Measurements from ENCODE around the gene ANKMY1.

DNA sequence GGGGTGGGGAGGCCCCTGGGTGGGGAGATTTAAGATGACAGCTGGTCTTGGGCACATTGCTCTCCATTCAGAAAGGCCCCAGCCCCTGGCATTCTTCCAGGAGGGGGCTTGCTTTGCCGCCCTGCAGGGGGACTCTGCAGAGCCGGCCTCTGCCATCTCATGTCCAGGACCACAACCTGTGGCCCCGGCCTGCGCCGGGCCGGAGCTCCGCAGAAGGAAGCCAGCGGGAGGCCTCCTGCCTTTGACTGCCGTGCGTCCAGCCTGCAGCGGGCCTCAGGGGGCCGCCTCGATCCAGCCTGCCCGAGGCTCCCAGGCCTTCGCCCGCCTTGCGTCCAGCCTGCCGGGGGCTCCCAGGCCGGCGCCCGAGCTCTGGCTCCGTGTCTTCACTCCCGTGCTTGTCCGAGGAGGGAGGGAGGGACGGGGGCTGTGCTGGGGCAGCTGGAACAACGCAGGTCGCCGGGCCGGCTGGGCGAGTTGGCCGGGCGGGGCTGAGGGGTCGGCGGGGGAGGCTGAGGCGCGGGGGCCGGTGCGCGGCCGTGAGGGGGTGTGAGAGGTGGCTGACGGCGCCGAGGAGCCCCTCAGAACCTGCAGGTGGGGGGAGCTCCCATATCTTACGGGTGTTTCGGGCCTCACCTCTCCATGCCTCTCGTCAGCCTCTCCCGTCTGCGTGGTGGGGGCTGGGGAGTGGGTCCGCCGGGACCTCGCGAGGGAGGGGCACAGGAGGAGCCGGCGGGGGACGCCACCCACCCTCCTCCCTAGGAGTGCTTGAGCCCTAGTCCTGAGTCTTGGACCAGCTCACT lies 101.9 kb downstream of the ANKMY1 start:
- TF ChIP-seq, protein P1, sequence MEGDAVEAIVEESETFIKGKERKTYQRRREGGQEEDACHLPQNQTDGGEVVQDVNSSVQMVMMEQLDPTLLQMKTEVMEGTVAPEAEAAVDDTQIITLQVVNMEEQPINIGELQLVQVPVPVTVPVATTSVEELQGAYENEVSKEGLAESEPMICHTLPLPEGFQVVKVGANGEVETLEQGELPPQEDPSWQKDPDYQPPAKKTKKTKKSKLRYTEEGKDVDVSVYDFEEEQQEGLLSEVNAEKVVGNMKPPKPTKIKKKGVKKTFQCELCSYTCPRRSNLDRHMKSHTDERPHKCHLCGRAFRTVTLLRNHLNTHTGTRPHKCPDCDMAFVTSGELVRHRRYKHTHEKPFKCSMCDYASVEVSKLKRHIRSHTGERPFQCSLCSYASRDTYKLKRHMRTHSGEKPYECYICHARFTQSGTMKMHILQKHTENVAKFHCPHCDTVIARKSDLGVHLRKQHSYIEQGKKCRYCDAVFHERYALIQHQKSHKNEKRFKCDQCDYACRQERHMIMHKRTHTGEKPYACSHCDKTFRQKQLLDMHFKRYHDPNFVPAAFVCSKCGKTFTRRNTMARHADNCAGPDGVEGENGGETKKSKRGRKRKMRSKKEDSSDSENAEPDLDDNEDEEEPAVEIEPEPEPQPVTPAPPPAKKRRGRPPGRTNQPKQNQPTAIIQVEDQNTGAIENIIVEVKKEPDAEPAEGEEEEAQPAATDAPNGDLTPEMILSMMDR (IDR thresholded peaks at IDR 0.05) = no peak
- no peak for TF ChIP-seq POLR2A (IDR thresholded peaks at IDR 0.05; ENCODE audit: low read length)
- TF ChIP-seq RCOR1 (IDR thresholded peaks at IDR 0.05; ENCODE audit: low read depth, low read length) = no peak
- no peak for TF ChIP-seq KDM1A (IDR thresholded peaks at IDR 0.05; ENCODE audit: low read depth)
- TF ChIP-seq, protein P2, sequence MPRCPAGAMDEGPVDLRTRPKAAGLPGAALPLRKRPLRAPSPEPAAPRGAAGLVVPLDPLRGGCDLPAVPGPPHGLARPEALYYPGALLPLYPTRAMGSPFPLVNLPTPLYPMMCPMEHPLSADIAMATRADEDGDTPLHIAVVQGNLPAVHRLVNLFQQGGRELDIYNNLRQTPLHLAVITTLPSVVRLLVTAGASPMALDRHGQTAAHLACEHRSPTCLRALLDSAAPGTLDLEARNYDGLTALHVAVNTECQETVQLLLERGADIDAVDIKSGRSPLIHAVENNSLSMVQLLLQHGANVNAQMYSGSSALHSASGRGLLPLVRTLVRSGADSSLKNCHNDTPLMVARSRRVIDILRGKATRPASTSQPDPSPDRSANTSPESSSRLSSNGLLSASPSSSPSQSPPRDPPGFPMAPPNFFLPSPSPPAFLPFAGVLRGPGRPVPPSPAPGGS (IDR thresholded peaks at IDR 0.05) = no peak
- TF ChIP-seq, protein P3, sequence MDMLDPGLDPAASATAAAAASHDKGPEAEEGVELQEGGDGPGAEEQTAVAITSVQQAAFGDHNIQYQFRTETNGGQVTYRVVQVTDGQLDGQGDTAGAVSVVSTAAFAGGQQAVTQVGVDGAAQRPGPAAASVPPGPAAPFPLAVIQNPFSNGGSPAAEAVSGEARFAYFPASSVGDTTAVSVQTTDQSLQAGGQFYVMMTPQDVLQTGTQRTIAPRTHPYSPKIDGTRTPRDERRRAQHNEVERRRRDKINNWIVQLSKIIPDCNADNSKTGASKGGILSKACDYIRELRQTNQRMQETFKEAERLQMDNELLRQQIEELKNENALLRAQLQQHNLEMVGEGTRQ (IDR thresholded peaks at IDR 0.05) = no peak
- TF ChIP-seq, protein P4, sequence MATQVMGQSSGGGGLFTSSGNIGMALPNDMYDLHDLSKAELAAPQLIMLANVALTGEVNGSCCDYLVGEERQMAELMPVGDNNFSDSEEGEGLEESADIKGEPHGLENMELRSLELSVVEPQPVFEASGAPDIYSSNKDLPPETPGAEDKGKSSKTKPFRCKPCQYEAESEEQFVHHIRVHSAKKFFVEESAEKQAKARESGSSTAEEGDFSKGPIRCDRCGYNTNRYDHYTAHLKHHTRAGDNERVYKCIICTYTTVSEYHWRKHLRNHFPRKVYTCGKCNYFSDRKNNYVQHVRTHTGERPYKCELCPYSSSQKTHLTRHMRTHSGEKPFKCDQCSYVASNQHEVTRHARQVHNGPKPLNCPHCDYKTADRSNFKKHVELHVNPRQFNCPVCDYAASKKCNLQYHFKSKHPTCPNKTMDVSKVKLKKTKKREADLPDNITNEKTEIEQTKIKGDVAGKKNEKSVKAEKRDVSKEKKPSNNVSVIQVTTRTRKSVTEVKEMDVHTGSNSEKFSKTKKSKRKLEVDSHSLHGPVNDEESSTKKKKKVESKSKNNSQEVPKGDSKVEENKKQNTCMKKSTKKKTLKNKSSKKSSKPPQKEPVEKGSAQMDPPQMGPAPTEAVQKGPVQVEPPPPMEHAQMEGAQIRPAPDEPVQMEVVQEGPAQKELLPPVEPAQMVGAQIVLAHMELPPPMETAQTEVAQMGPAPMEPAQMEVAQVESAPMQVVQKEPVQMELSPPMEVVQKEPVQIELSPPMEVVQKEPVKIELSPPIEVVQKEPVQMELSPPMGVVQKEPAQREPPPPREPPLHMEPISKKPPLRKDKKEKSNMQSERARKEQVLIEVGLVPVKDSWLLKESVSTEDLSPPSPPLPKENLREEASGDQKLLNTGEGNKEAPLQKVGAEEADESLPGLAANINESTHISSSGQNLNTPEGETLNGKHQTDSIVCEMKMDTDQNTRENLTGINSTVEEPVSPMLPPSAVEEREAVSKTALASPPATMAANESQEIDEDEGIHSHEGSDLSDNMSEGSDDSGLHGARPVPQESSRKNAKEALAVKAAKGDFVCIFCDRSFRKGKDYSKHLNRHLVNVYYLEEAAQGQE (IDR thresholded peaks at IDR 0.05) = no peak
- TF ChIP-seq NR3C1 (IDR thresholded peaks at IDR 0.05) = no peak
- TF ChIP-seq EP300 (IDR thresholded peaks at IDR 0.05) = no peak
- TF ChIP-seq SMC3 (IDR thresholded peaks at IDR 0.05) = no peak
- no peak for TF ChIP-seq RFX5 (IDR thresholded peaks at IDR 0.05)
- TF ChIP-seq MYC (IDR thresholded peaks at IDR 0.05; ENCODE audit: borderline replicate concordance, low read length) = no peak
- TF ChIP-seq TP53 (CRISPR knock-in tag; IDR thresholded peaks at IDR 0.05) = no peak
- no peak for TF ChIP-seq BHLHE40 (IDR thresholded peaks at IDR 0.05; ENCODE audit: low read depth, low read length)
